Measurements from ENCODE around the gene PACSIN2.
A peak's percentile ranks its signal among the peaks of the same experiment; 100 is the strongest.

PACSIN2 gene

GRCh38 chr22:42866100-42866499 is 148.8 kb downstream of the PACSIN2 start:
- DNase-seq (ENCODE audit: low read depth in 2 of 2, low spot score in 1 of 2) = no peak

- DNase-seq (ENCODE audit: low read depth in 2 of 2, low spot score in 1 of 2) = no peak
Observed at GRCh38 chr22:42865536-42865935, 149.4 kb downstream of the PACSIN2 start.

GRCh38 chr22:42863349-42863961 is 151.5 kb downstream of the PACSIN2 start:
- DNase-seq (ENCODE audit: low read depth in 2 of 2, low spot score in 1 of 2) = no peak

GRCh38 chr22:42862045-42862734 is 152.8 kb downstream of the PACSIN2 start:
- no peak for DNase-seq (ENCODE audit: low read depth in 2 of 2, low spot score in 1 of 2)

GRCh38 chr22:42860968-42861367 is 154.0 kb downstream of the PACSIN2 start:
- no peak for DNase-seq (ENCODE audit: low read depth in 2 of 2, low spot score in 1 of 2)

- DNase-seq (ENCODE audit: low read depth in 2 of 2, low spot score in 1 of 2) = no peak
Observed at GRCh38 chr22:42857845-42858481, 157.0 kb downstream of the PACSIN2 start.

- peak; percentile 91 to 92 for DNase-seq (ENCODE audit: low read depth in 2 of 2, low spot score in 1 of 2)
Observed at GRCh38 chr22:42856865-42857704, 157.9 kb downstream of the PACSIN2 start, which contains the start of gene ARFGAP3. Gene ARFGAP3 (minus strand): TSS chr22:42857273. CDS start chr22:42857182, 91 bp downstream.

- peak in 1 of 2 donors; percentile 31 for DNase-seq (ENCODE audit: low read depth in 2 of 2, low spot score in 1 of 2)
Observed at GRCh38 chr22:42856179-42856864, 158.6 kb downstream of the PACSIN2 start.

- DNase-seq (ENCODE audit: low read depth in 2 of 2, low spot score in 1 of 2) = no peak
Observed at GRCh38 chr22:42855721-42856120, 159.2 kb downstream of the PACSIN2 start.

GRCh38 chr22:42855211-42855610 is 159.7 kb downstream of the PACSIN2 start:
- no peak for DNase-seq (ENCODE audit: low read depth in 2 of 2, low spot score in 1 of 2)

GRCh38 chr22:42848941-42849550 is 165.9 kb downstream of the PACSIN2 start:
- no peak for DNase-seq (ENCODE audit: low read depth in 2 of 2, low spot score in 1 of 2)

- DNase-seq (ENCODE audit: low read depth in 2 of 2, low spot score in 1 of 2) = no peak
Observed at GRCh38 chr22:42847110-42847509, 167.8 kb downstream of the PACSIN2 start.

GRCh38 chr22:42844756-42845155 is 170.2 kb downstream of the PACSIN2 start:
- DNase-seq (ENCODE audit: low read depth in 2 of 2, low spot score in 1 of 2) = no peak

GRCh38 chr22:42842658-42843370 is 172.1 kb downstream of the PACSIN2 start:
- DNase-seq (ENCODE audit: low read depth in 2 of 2, low spot score in 1 of 2) = no peak

GRCh38 chr22:42841444-42841843 is 173.5 kb downstream of the PACSIN2 start:
- no peak for DNase-seq (ENCODE audit: low read depth in 2 of 2, low spot score in 1 of 2)

- DNase-seq (ENCODE audit: low read depth in 2 of 2, low spot score in 1 of 2) = no peak
Observed at GRCh38 chr22:42837556-42837955, 177.4 kb downstream of the PACSIN2 start.

- no peak for DNase-seq (ENCODE audit: low read depth in 2 of 2, low spot score in 1 of 2)
Observed at GRCh38 chr22:42836026-42836425, 178.9 kb downstream of the PACSIN2 start.

GRCh38 chr22:42834177-42834949 is 180.6 kb downstream of the PACSIN2 start:
- no peak for DNase-seq (ENCODE audit: low read depth in 2 of 2, low spot score in 1 of 2)

- no peak for DNase-seq (ENCODE audit: low read depth in 2 of 2, low spot score in 1 of 2)
Observed at GRCh38 chr22:42833104-42833503, 181.8 kb downstream of the PACSIN2 start.
